DMS114 treated with DMSO at 0.1 percent for 48 hours (cell line): ENCODE results near the gene RS1.

ENCODE experiments used
- DNase-seq: peaks from one replicate; lab custom pipeline; 2025; ENCODE audit not compliant: unreplicated experiment; lab: John Stamatoyannopoulos, UW

The RS1 gene

GRCh38 chrX:18672008-18672407 lies at the start of gene RS1:
RS1 (minus strand) TSS chrX:18672108; CDS start chrX:18672068, 40 bp downstream.
- DNase-seq: no peak

GRCh38 chrX:18719852-18720251 lies 47.9 kb upstream of the RS1 start:
- DNase-seq: no peak

GRCh38 chrX:18714910-18715309 lies 43.0 kb upstream of the RS1 start:
- DNase-seq: no peak

GRCh38 chrX:18709833-18710232 lies 37.9 kb upstream of the RS1 start:
- DNase-seq: no peak

GRCh38 chrX:18707426-18708049 lies 35.6 kb upstream of the RS1 start, which contains the start of gene PPEF1:
PPEF1 (plus strand) TSS chrX:18707645; CDS start chrX:18707781, 136 bp downstream.
- DNase-seq: no peak

- no peak for DNase-seq
Measured at GRCh38 chrX:18702362-18703195, 30.7 kb upstream of the RS1 start.

- DNase-seq: no peak
Measured at GRCh38 chrX:18701621-18702361, 29.9 kb upstream of the RS1 start.

GRCh38 chrX:18698737-18699650 lies 27.1 kb upstream of the RS1 start:
- no peak for DNase-seq

GRCh38 chrX:18696653-18697052 lies 24.7 kb upstream of the RS1 start:
- DNase-seq: no peak

- DNase-seq: no peak
Measured at GRCh38 chrX:18692541-18692940, 20.6 kb upstream of the RS1 start.

- DNase-seq: no peak
Measured at GRCh38 chrX:18691431-18691830, 19.5 kb upstream of the RS1 start.

- no peak for DNase-seq
Measured at GRCh38 chrX:18687856-18688495, 16.1 kb upstream of the RS1 start.

- no peak for DNase-seq
Measured at GRCh38 chrX:18682979-18683387, 11.1 kb upstream of the RS1 start.

- no peak for DNase-seq
Measured at GRCh38 chrX:18681996-18682395, 10.1 kb upstream of the RS1 start.

GRCh38 chrX:18677161-18677869 lies 5.4 kb upstream of the RS1 start:
- no peak for DNase-seq

- DNase-seq: no peak
Measured at GRCh38 chrX:18676470-18676869, 4.6 kb upstream of the RS1 start.

- DNase-seq: no peak
Measured at GRCh38 chrX:18676050-18676449, 4.1 kb upstream of the RS1 start.

- peak; percentile 56 for DNase-seq
Measured at GRCh38 chrX:18674788-18675735, 3.2 kb upstream of the RS1 start.

- no peak for DNase-seq
Measured at GRCh38 chrX:18674417-18674787, 2.5 kb upstream of the RS1 start.
